HG03521 (cell line): ENCODE data around the gene ZNF214.
"Not testable (repeated sequence)": the region's sequence is repeated elsewhere in the genome, so short reads cannot be mapped to it uniquely, and the experiment has no call there.

Experiments used
- ATAC-seq: cut with Tn5 transposase; IDR thresholded peaks from one replicate; pipeline ENCODE4 v1.9.1; 2021; ENCODE audit warnings: mild to moderate bottlenecking, moderate library complexity; ENCODE audit not compliant: unreplicated experiment

ZNF214 gene

GRCh38 chr11:6991227-6991626 is 28.9 kb downstream of the ZNF214 start:
- no peak for ATAC-seq

GRCh38 chr11:6988506-6988905 is 31.6 kb downstream of the ZNF214 start:
- no peak for ATAC-seq

GRCh38 chr11:6986487-6986886 is 33.7 kb downstream of the ZNF214 start:
- ATAC-seq = no peak

GRCh38 chr11:6979365-6979764 is 40.8 kb downstream of the ZNF214 start:
- ATAC-seq = no peak

GRCh38 chr11:6969854-6970253 is 50.3 kb downstream of the ZNF214 start:
- ATAC-seq = not testable (repeated sequence)

- ATAC-seq = no peak
These were observed 51.3 kb downstream of the ZNF214 start for GRCh38 chr11:6968816-6969215.

GRCh38 chr11:6962673-6963072 is 57.5 kb downstream of the ZNF214 start:
- peak; percentile 78 for ATAC-seq

GRCh38 chr11:6962141-6962540 is 58.0 kb downstream of the ZNF214 start:
- ATAC-seq = no peak

GRCh38 chr11:6954248-6954647 is 65.9 kb downstream of the ZNF214 start:
- not testable (repeated sequence) for ATAC-seq
